ENCODE data around the gene SPOCK1.

The SPOCK1 gene

GRCh38 chr5:137383909-137384308 is 115.2 kb downstream of the SPOCK1 start:
- no peak overlapping the region for H3K4me3 ChIP-seq (replicated peaks; ENCODE audit: low read depth, low read length)
- DNase-seq (ENCODE audit: extremely low read depth, low read depth) = no peak
- no peak for TF ChIP-seq CTCF (IDR thresholded peaks at IDR 0.05; ENCODE audit: low read depth, low read length, missing control alignments)

GRCh38 chr5:137381555-137381954 is 117.6 kb downstream of the SPOCK1 start:
- TF ChIP-seq CTCF (IDR thresholded peaks at IDR 0.05; ENCODE audit: low read depth, low read length, missing control alignments) = no peak
- H3K4me3 ChIP-seq (replicated peaks; ENCODE audit: low read depth, low read length) = no peak overlapping the region
- DNase-seq (ENCODE audit: extremely low read depth, low read depth) = no peak

GRCh38 chr5:137379555-137380286 is 119.4 kb downstream of the SPOCK1 start:
- DNase-seq (ENCODE audit: extremely low read depth, low read depth) = no peak
- no peak for TF ChIP-seq CTCF (IDR thresholded peaks at IDR 0.05; ENCODE audit: low read depth, low read length, missing control alignments)
- H3K4me3 ChIP-seq (replicated peaks; ENCODE audit: low read depth, low read length) = no peak overlapping the region

- TF ChIP-seq CTCF (IDR thresholded peaks at IDR 0.05; ENCODE audit: low read depth, low read length, missing control alignments) = no peak
- no peak for DNase-seq (ENCODE audit: extremely low read depth, low read depth)
- no peak overlapping the region for H3K4me3 ChIP-seq (replicated peaks; ENCODE audit: low read depth, low read length)
Measured at GRCh38 chr5:137375741-137376526, 123.2 kb downstream of the SPOCK1 start.

GRCh38 chr5:137374110-137374714 is 124.9 kb downstream of the SPOCK1 start:
- H3K4me3 ChIP-seq (replicated peaks; ENCODE audit: low read depth, low read length) = no peak overlapping the region
- TF ChIP-seq CTCF (IDR thresholded peaks at IDR 0.05; ENCODE audit: low read depth, low read length, missing control alignments) = no peak
- DNase-seq (ENCODE audit: extremely low read depth, low read depth) = no peak

GRCh38 chr5:137372773-137373160 is 126.4 kb downstream of the SPOCK1 start:
- H3K4me3 ChIP-seq (replicated peaks; ENCODE audit: low read depth, low read length) = no peak overlapping the region
- no peak for TF ChIP-seq CTCF (IDR thresholded peaks at IDR 0.05; ENCODE audit: low read depth, low read length, missing control alignments)
- DNase-seq (ENCODE audit: extremely low read depth, low read depth) = no peak
